Glutamatergic neuron (in vitro differentiated cells): ENCODE data around the gene FGD3. TPM values are rescaled to one million over a fixed set of nuclear protein-coding genes. Genes with fewer than 3 reads are reported as not detected.

Source experiments
- DNase-seq: peaks from one replicate; pipeline ENCODE4 v3.0.0; 2022
- H3K27ac Mint-ChIP-seq: one replicate; pipeline ENCODE4 v1.8.0; 2020; ENCODE audit warnings: mild to moderate bottlenecking, mixed read lengths, inconsistent platforms; ENCODE audit not compliant: unreplicated experiment
- H3K27me3 Mint-ChIP-seq: one replicate; pipeline ENCODE4 v1.8.0; 2020; ENCODE audit warnings: mild to moderate bottlenecking, moderate library complexity, mixed read lengths, inconsistent platforms; ENCODE audit not compliant: unreplicated experiment
- H3K36me3 Mint-ChIP-seq: one replicate; pipeline ENCODE4 v1.8.0; 2020; ENCODE audit warnings: mild to moderate bottlenecking, mixed read lengths, inconsistent platforms; ENCODE audit not compliant: unreplicated experiment
- H3K4me1 Mint-ChIP-seq: one replicate; pipeline ENCODE4 v1.8.0; 2020; ENCODE audit warnings: mild to moderate bottlenecking, low read depth, mixed read lengths, inconsistent platforms; ENCODE audit not compliant: unreplicated experiment
- H3K4me3 Mint-ChIP-seq: one replicate; pipeline ENCODE4 v1.8.0; 2020; ENCODE audit warnings: mild to moderate bottlenecking, mixed read lengths, inconsistent platforms; ENCODE audit not compliant: unreplicated experiment
- H3K9me3 Mint-ChIP-seq: one replicate; pipeline ENCODE4 v1.8.0; 2020; ENCODE audit warnings: mild to moderate bottlenecking, moderate library complexity, mixed read lengths, inconsistent platforms; ENCODE audit not compliant: unreplicated experiment
- CTCF ChIP-seq: fragments of 200-600 bp; sonication (generic); IDR thresholded peaks from one replicate; pipeline ENCODE4 v1.5.0; 2021; ENCODE audit not compliant: partially characterized antibody, unreplicated experiment
- total RNA-seq: library from RNA; stranded (reverse); fragmentation: NEBNext Ultra II Directional; extraction: Animal tissue kit (Norgen Biotek cat#: 25700); gene quantifications from one replicate; pipeline ENCODE4 v1.2.1, GENCODE V29; 2021; ENCODE audit not compliant: unreplicated experiment

Gene FGD3
- total RNA-seq, 1 donor from 2014 or later, result 1.2 TPM

- Mint-ChIP-seq H3K27ac (no peak overlapping the region), H3K4me3 (no peak overlapping the region), H3K4me1 (no peaks in the 10 kb centered on the region), H3K27me3 (peaks cover 7% of the 10 kb centered on the region), H3K36me3 (no peaks in the 10 kb centered on the region), H3K9me3 (no peaks in the 10 kb centered on the region)
- no peak for DNase-seq
- no peak for TF ChIP-seq CTCF
Measured at GRCh38 chr9:92968081-92968480, 20.8 kb downstream of the FGD3 start.

DNA sequence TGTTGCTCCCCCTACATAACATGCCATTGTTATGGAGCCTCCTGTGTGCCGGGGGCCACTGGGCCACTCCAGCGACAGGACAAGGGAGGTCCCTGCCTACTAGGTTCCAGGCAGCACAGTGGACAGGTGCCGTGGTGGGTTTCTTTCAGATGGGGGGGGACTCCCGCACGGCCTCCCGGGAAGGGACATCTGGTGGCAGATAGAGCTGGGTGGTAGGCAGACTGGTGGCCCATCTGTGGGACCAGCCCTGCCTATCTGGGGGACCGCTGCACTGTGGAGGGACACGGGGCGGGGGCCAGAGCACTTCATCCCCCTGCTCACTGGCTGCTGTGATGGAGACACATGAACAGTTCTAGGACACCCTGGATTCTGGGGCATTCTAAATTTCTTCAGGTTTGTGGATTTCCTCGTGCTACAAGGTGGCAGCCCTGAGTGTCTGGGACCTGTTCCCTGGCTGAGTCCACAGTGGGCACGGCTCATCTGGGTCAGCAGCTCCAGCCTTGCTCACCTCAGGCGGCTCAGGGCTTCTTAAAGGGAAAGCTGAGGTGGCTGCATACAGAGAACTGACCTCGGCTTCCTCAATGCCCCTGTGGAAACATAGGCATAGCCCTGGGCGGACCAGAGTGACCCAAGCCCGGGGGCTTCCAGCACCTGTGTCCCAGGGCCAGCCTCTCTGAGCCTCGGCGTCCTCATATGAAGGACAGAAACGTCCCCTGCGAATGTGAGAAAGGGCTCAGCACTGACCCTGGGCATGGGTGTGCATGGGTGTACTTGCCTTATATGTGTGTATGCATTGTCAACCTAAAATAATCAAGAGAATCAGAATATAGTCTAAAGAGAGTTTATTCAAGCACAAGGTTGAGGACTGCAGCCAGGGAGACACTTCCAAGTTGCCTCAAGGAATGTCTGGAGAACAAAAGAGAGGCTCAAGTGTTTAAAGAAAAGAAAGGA lies 22.5 kb downstream of the FGD3 start:
- no peak overlapping the region for H3K27ac Mint-ChIP-seq

GRCh38 chr9:92970467-92970923 lies 23.2 kb downstream of the FGD3 start:
- no peak overlapping the region for H3K27ac Mint-ChIP-seq
- no peaks in the 10 kb centered on the region for H3K9me3 Mint-ChIP-seq
- H3K4me3 Mint-ChIP-seq, result no peak overlapping the region
- no peak for DNase-seq
- no peaks in the 10 kb centered on the region for H3K36me3 Mint-ChIP-seq
- H3K27me3 Mint-ChIP-seq, result peaks cover 5% of the 10 kb centered on the region
- H3K4me1 Mint-ChIP-seq, result no peaks in the 10 kb centered on the region
- TF ChIP-seq CTCF, result no peak

More for the DNA sequence above, 22.5 kb downstream of the FGD3 start:
- no peaks in the 10 kb centered on the region for H3K4me1 Mint-ChIP-seq
- no peak for DNase-seq
- no peaks in the 10 kb centered on the region for H3K36me3 Mint-ChIP-seq
- no peak overlapping the region for H3K4me3 Mint-ChIP-seq
- no peak for TF ChIP-seq CTCF
- peaks cover 3% of the 10 kb centered on the region for H3K27me3 Mint-ChIP-seq
- no peaks in the 10 kb centered on the region for H3K9me3 Mint-ChIP-seq

- no peak overlapping the region for H3K27ac Mint-ChIP-seq
- H3K4me3 Mint-ChIP-seq, result no peak overlapping the region
- no peaks in the 10 kb centered on the region for H3K9me3 Mint-ChIP-seq
- H3K4me1 Mint-ChIP-seq, result no peaks in the 10 kb centered on the region
- no peak for TF ChIP-seq CTCF
- no peak for DNase-seq
- no peaks in the 10 kb centered on the region for H3K36me3 Mint-ChIP-seq
- H3K27me3 Mint-ChIP-seq, result peaks cover 5% of the 10 kb centered on the region
Measured at GRCh38 chr9:92971121-92971520, 23.8 kb downstream of the FGD3 start.

GRCh38 chr9:92971776-92972175 lies 24.5 kb downstream of the FGD3 start:
- no peaks in the 10 kb centered on the region for H3K4me1 Mint-ChIP-seq
- no peaks in the 10 kb centered on the region for H3K36me3 Mint-ChIP-seq
- H3K27ac Mint-ChIP-seq, result no peak overlapping the region
- H3K9me3 Mint-ChIP-seq, result peaks cover under 1% of the 10 kb centered on the region
- H3K27me3 Mint-ChIP-seq, result peaks cover 5% of the 10 kb centered on the region
- no peak for TF ChIP-seq CTCF
- DNase-seq, result no peak
- no peak overlapping the region for H3K4me3 Mint-ChIP-seq
